H1 (cell line): ENCODE data around the gene TPST2. TPM values are rescaled to one million over a fixed set of nuclear protein-coding genes. Genes with fewer than 3 reads are reported as not detected.
A peak's percentile ranks its signal among the peaks of the same experiment; 100 is the strongest.

ENCODE experiments used
- CTCF ChIA-PET: fragments of 300-600 bp; sonication (Branson Sonifier 250); formaldehyde crosslinking; loops from one replicate; lab custom pipeline; 2021; ENCODE audit not compliant: partially characterized antibody; lab: Charles Lee
- POLR2A ChIA-PET: fragments of 300-600 bp; sonication (Branson Sonifier 250); formaldehyde crosslinking; loops from one replicate; lab custom pipeline; 2021; ENCODE audit warnings: inconsistent platforms; ENCODE audit not compliant: partially characterized antibody; lab: Charles Lee
- DNase-seq, 2 experiments: peaks; one replicate each; pipeline versions ENCODE4 v3.0.0 to v3.0.0-alpha.2; 2010 to 2022; ENCODE audit warnings: low spot score in 2 of 2, low read depth in 1 of 2, mixed read lengths in 1 of 2
- FAIRE-seq: peaks from 2 replicates; lab custom pipeline; 2011; peaks lifted over from hg19 to GRCh38; lab: Jason Lieb, UNC
- H2AFZ ChIP-seq: 2 replicates; pipeline ENCODE4 v1.8.1; 2012; ENCODE audit warnings: low read length, inconsistent platforms
- H2AK5ac ChIP-seq: 2 replicates; pipeline ENCODE4 v1.6.1; 2013; ENCODE audit warnings: low read depth, low read length
- H2BK120ac ChIP-seq: replicated peaks from 2 replicates; pipeline ENCODE3; 2013; ENCODE audit warnings: low read depth, low read length, inconsistent platforms
- H2BK12ac ChIP-seq: 2 replicates; pipeline ENCODE4 v1.6.1; 2013; ENCODE audit warnings: low read depth, low read length
- H2BK15ac ChIP-seq: 2 replicates; pipeline ENCODE4 v1.6.1; 2013; ENCODE audit warnings: low read length
- H2BK20ac ChIP-seq: 2 replicates; pipeline ENCODE4 v1.6.1; 2013; ENCODE audit warnings: low read length
- H2BK5ac ChIP-seq: 2 replicates; pipeline ENCODE4 v1.6.1; 2013; ENCODE audit warnings: low read depth, low read length
- H3K14ac ChIP-seq: 2 replicates; pipeline ENCODE4 v1.6.1; 2013; ENCODE audit warnings: inconsistent platforms; ENCODE audit not compliant: insufficient read length
- H3K18ac ChIP-seq: 2 replicates; pipeline ENCODE4 v1.6.1; 2013; ENCODE audit warnings: low read length; ENCODE audit errors: extremely low read depth
- H3K23ac ChIP-seq: 2 replicates; pipeline ENCODE4 v1.6.1; 2013; ENCODE audit warnings: inconsistent platforms; ENCODE audit not compliant: insufficient read length
- H3K23me2 ChIP-seq: 2 replicates; pipeline ENCODE4 v1.6.1; 2013; ENCODE audit warnings: low read depth, low read length
- H3K27ac ChIP-seq: 2 replicates; pipeline ENCODE4 v1.6.1; 2011; ENCODE audit warnings: low read depth, low read length, inconsistent platforms
- H3K27me3 ChIP-seq, 4 experiments: replicated peaks in 1 of 4; 1 replicate in 1 of 4; 2 replicates in 3 of 4; pipeline versions ENCODE4 v1.6.1 to v1.8.1; 2011 to 2013; ENCODE audit warnings: low read length in 3 of 4, mild to moderate bottlenecking in 3 of 4, inconsistent platforms in 2 of 4, mixed read lengths in 2 of 4, moderate library complexity in 1 of 4; ENCODE audit not compliant: control insufficient read depth in 3 of 4, insufficient read depth in 3 of 4; ENCODE audit errors: extremely low read depth in 1 of 4
- H3K36me3 ChIP-seq, 4 experiments: 2 replicates each; pipeline versions ENCODE4 v1.6.1 to v1.8.1; 2011 to 2013; ENCODE audit warnings: mild to moderate bottlenecking in 4 of 4, low read length in 3 of 4, moderate library complexity in 2 of 4, control low read depth in 1 of 4, inconsistent platforms in 1 of 4; ENCODE audit not compliant: insufficient read depth in 4 of 4, control insufficient read depth in 2 of 4
- H3K4ac ChIP-seq: replicated peaks from 2 replicates; pipeline ENCODE3; 2013; ENCODE audit warnings: low read length, low read depth, mixed read lengths, inconsistent platforms; ENCODE audit not compliant: insufficient read length
- H3K4me1 ChIP-seq, 4 experiments: replicated peaks in 1 of 4; 1 replicate in 1 of 4; 2 replicates in 3 of 4; pipeline versions ENCODE4 v1.6.1 to v1.8.1; 2011 to 2013; ENCODE audit warnings: low read length in 3 of 4, inconsistent platforms in 2 of 4, mixed read lengths in 1 of 4; ENCODE audit not compliant: insufficient read depth in 4 of 4, control insufficient read depth in 3 of 4
- H3K4me2 ChIP-seq, 2 experiments: 2 replicates each; pipeline versions ENCODE4 v1.6.1 to v1.8.1; 2011 to 2013; ENCODE audit warnings: low read depth in 2 of 2, low read length in 2 of 2, control low read depth in 1 of 2, inconsistent platforms in 1 of 2, mild to moderate bottlenecking in 1 of 2; ENCODE audit not compliant: insufficient read depth in 1 of 2
- H3K4me3 ChIP-seq, 4 experiments: fragments of 200-600, 300-600 bp in 1 of 4; sonication (generic), shearing (Covaris generic), sonication (Bioruptor Twin) in 1 of 4; 2 replicates each; pipeline versions ENCODE4 v1.5.1 to v1.8.1; 2011 to 2016; ENCODE audit warnings: low read length in 4 of 4, low read depth in 3 of 4, control low read depth in 2 of 4, inconsistent platforms in 2 of 4, mild to moderate bottlenecking in 2 of 4, mixed read lengths in 1 of 4, moderate library complexity in 1 of 4; ENCODE audit not compliant: insufficient read depth in 2 of 4; ENCODE audit errors: extremely low read depth in 1 of 4
- H3K56ac ChIP-seq: replicated peaks from 2 replicates; pipeline ENCODE3; 2013; ENCODE audit warnings: low read depth, mild to moderate bottlenecking, mixed read lengths, low read length, inconsistent platforms; ENCODE audit not compliant: insufficient read length
- H3K79me1 ChIP-seq: 2 replicates; pipeline ENCODE4 v1.6.1; 2013; ENCODE audit warnings: low read depth, low read length, control low read depth
- H3K79me2 ChIP-seq, 2 experiments: 2 replicates each; pipeline versions ENCODE4 v1.6.1 to v1.8.1; 2012 to 2013; ENCODE audit warnings: low read length in 2 of 2, mild to moderate bottlenecking in 2 of 2, inconsistent platforms in 1 of 2; ENCODE audit not compliant: insufficient read depth in 2 of 2, control insufficient read depth in 1 of 2
- H3K9ac ChIP-seq, 4 experiments: replicated peaks in 1 of 4; 1 replicate in 1 of 4; 2 replicates in 3 of 4; pipeline versions ENCODE4 v1.6.1 to v1.8.1; 2011 to 2013; ENCODE audit warnings: low read depth in 3 of 4, low read length in 3 of 4, control low read depth in 2 of 4, mild to moderate bottlenecking in 2 of 4, moderate library complexity in 2 of 4, inconsistent platforms in 1 of 4; ENCODE audit errors: extremely low read depth in 1 of 4
- H3K9me3 ChIP-seq, 2 experiments: 2 replicates each; pipeline versions ENCODE4 v1.6.1 to v1.8.1; 2012 to 2013; ENCODE audit warnings: mild to moderate bottlenecking in 2 of 2, moderate library complexity in 2 of 2, control low read depth in 1 of 2, inconsistent platforms in 1 of 2, low read depth in 1 of 2, low read length in 1 of 2, mixed read lengths in 1 of 2; ENCODE audit not compliant: insufficient read depth in 2 of 2
- H4K20me1 ChIP-seq, 2 experiments: replicated peaks in 1 of 2; 2 replicates each; pipeline versions ENCODE3 to v1.8.1; 2011 to 2013; ENCODE audit warnings: inconsistent platforms in 2 of 2, low read length in 2 of 2, mild to moderate bottlenecking in 1 of 2; ENCODE audit not compliant: insufficient read depth in 2 of 2, control insufficient read depth in 1 of 2
- H4K5ac ChIP-seq: 2 replicates; pipeline ENCODE4 v1.6.1; 2013; ENCODE audit warnings: low read length, low read depth, mixed read lengths, inconsistent platforms; ENCODE audit not compliant: insufficient read length
- H4K8ac ChIP-seq: 2 replicates; pipeline ENCODE4 v1.8.0; 2013; ENCODE audit warnings: mild to moderate bottlenecking, moderate library complexity, low read length, inconsistent platforms; ENCODE audit not compliant: insufficient read depth; ENCODE audit errors: extremely low read depth
- H4K91ac ChIP-seq: replicated peaks from 2 replicates; pipeline ENCODE3; 2013; ENCODE audit warnings: low read length, mixed read lengths, inconsistent platforms; ENCODE audit not compliant: insufficient read length
- CBX8 ChIP-seq: fragments of 300-800, 300-1000 bp; sonication (generic); IDR thresholded peaks from 2 replicates; pipeline ENCODE4 v1.7.1; 2016; ENCODE audit warnings: low read depth, low read length, borderline replicate concordance
- CTBP2 ChIP-seq: IDR thresholded peaks from 2 replicates; pipeline ENCODE4 v1.7.0; 2011; ENCODE audit warnings: borderline replicate concordance, mild to moderate bottlenecking, moderate library complexity, mixed read lengths, low read length; ENCODE audit not compliant: insufficient read depth, insufficient read length
- E2F6 ChIP-seq: IDR thresholded peaks from 2 replicates; pipeline ENCODE4 v1.6.1; 2012; ENCODE audit warnings: inconsistent platforms
- EZH2 ChIP-seq: fragments of 200-600 bp; sonication (generic); IDR thresholded peaks from 2 replicates; pipeline ENCODE4 v1.7.1; 2012; ENCODE audit warnings: low read depth, mild to moderate bottlenecking, moderate library complexity, low read length, inconsistent platforms; ENCODE audit not compliant: severe bottlenecking
- FOSL1 ChIP-seq: IDR thresholded peaks from 2 replicates; pipeline ENCODE4 v1.6.1; 2011; ENCODE audit warnings: mild to moderate bottlenecking, low read depth, low read length, moderate library complexity; ENCODE audit not compliant: insufficient read depth
- HDAC6 ChIP-seq: IDR thresholded peaks from one replicate; pipeline ENCODE4 v1.7.1; 2012; ENCODE audit warnings: low read depth, mild to moderate bottlenecking, inconsistent platforms, low read length, moderate library complexity
- KDM1A ChIP-seq: fragments of 200-600, 300-600 bp; sonication (generic); IDR thresholded peaks from 2 replicates; pipeline ENCODE4 v1.7.1; 2016; ENCODE audit warnings: mild to moderate bottlenecking, low read length, borderline replicate concordance
- TAF1 ChIP-seq: IDR thresholded peaks from 2 replicates; pipeline ENCODE4 v1.6.1; 2011; ENCODE audit warnings: mild to moderate bottlenecking, low read depth, low read length
- TAF7 ChIP-seq: optimal IDR thresholded peaks from 2 replicates; pipeline ENCODE3; 2011; ENCODE audit warnings: low read depth, mild to moderate bottlenecking, inconsistent platforms, low read length, moderate library complexity, borderline replicate concordance
- WGBS, 2 experiments: shearing (Covaris generic) in 1 of 2; methylation state at CpG; one replicate each; pipeline versions ENCODE4 v1.1.6 to v1.1.7; 2013 to 2015; ENCODE audit warnings: low lambda C conversion rate in 2 of 2, mixed read lengths in 2 of 2, inconsistent platforms in 1 of 2, low coverage in 1 of 2, missing lambda C conversion rate in 1 of 2; ENCODE audit not compliant: insufficient replicate concordance in 2 of 2, insufficient coverage in 1 of 2, insufficient read length in 1 of 2; ENCODE audit errors: extremely low coverage in 1 of 2, missing lambda C conversion rate in 1 of 2; 5-methylcytosine and 5-hydroxymethylcytosine counted together
- polyA plus RNA-seq, 7 experiments: library from polyadenylated mRNA; depleted of rRNA in 3 of 7; stranded (reverse) in 5 of 7; unstranded in 2 of 7; fragments of >200 nt in 5 of 7; fragments of 200-250 nt in 2 of 7; gene quantifications; 1 replicate in 5 of 7; 2 replicates in 1 of 7; 4 replicates in 1 of 7; pipeline versions ENCODE4 v1.2.1 to v1.2.3, GENCODE V29; 2011 to 2013; ENCODE audit warnings: missing spikeins in 2 of 7, mixed read lengths in 2 of 7
- total RNA-seq: library from RNA; stranded (reverse); fragmentation: NEBNext Ultra II Directional; extraction: Animal tissue kit (Norgen Biotek cat#: 25700); gene quantifications from 2 replicates; pipeline ENCODE4 v1.2.1, GENCODE V29; 2021

Gene TPST2
- total and polyA plus RNA-seq, 2 of the 8 experiments (the other 6 are each of a cell fraction or from before 2014, with no cell fraction given): 58.8 to 143 TPM

GRCh38 chr22:26482161-26482560, 107.8 kb downstream of the TPST2 start:
- Histone ChIP-seq H4K20me1 (peaks cover 0 to 5% of the 10 kb centered on the region in 2 experiments), H4K8ac (no peak overlapping the region), H4K91ac (no peak overlapping the region), H2BK120ac (no peak overlapping the region), H3K4me2 (peak overlapping the region in 1 of 2 experiments; percentile 96; a peak in 1 of 4 replicates), H3K27me3 (no peaks in the 10 kb centered on the region; a peak in 1 of 7 replicates), H3K18ac (no peak overlapping the region), H3K79me1 (peaks cover 6% of the 10 kb centered on the region; the same call in 1 of the 2 replicates), H3K27ac (no peak overlapping the region), H3K23ac (no peak overlapping the region), H2BK5ac (no peak overlapping the region), H3K9ac (no peak overlapping the region), H2BK15ac (no peak overlapping the region), H2AK5ac (no peak overlapping the region), H2BK12ac (no peak overlapping the region), H3K4me1 (peaks cover 0 to 14% (median 6%) of the 10 kb centered on the region in 4 experiments; a peak in 5 of 7 replicates), H3K36me3 (peaks cover 0 to 12% (median 5%) of the 10 kb centered on the region in 4 experiments; a peak in 5 of 8 replicates), H4K5ac (no peak overlapping the region), H2BK20ac (no peak overlapping the region), H3K4me3 (no peak overlapping the region), H3K9me3 (no peaks in the 10 kb centered on the region), H2AFZ (no peak overlapping the region), H3K4ac (no peak overlapping the region), H3K23me2 (peaks cover 11% of the 10 kb centered on the region), H3K14ac (no peak overlapping the region), H3K56ac (no peak overlapping the region), H3K79me2 (peaks cover 12 to 62% of the 10 kb centered on the region in 2 experiments)
- no peak for TF ChIP-seq KDM1A
- no peak for TF ChIP-seq CBX8
- no peak for TF ChIP-seq CTBP2
- no peak for TF ChIP-seq EZH2
- TF ChIP-seq E2F6: no peak
- no peak for TF ChIP-seq FOSL1
- no peak for TF ChIP-seq HDAC6
- TF ChIP-seq TAF1: no peak
- no peak for TF ChIP-seq TAF7
- ChIA-PET POLR2A (interaction anchor here (0.8 to 3.3 kb wide), 9 partner anchors 9 to 125 kb away, joined by 3 to 15 read pairs (median 8); partner anchors contain the start of gene TFIP11), CTCF (interaction anchor here (0.9 to 2.8 kb wide), 3 partner anchors 21 to 184 kb away, joined by 3 to 18 read pairs (median 4); no protein-coding TSS in a partner anchor)
- FAIRE-seq (no peak), DNase-seq (no peak)
- WGBS, 2 experiments: 89% methylated on average over 5 of the region's 5 CpGs; no CpG with 5 or more reads in 1 of the 2 experiments
